SK-N-SH (cell line): ENCODE results near the gene HECTD2. TPM values are rescaled to one million over a fixed set of nuclear protein-coding genes. Genes with fewer than 3 reads are reported as not detected.

Source experiments
- CTCF ChIA-PET: fragments of 300-600, 350-600 bp; formaldehyde crosslinking; extraction: SDS; loops from one replicate; lab custom pipeline; 2021; lab: Yijun Ruan, JAX
- POLR2A ChIA-PET: fragments of 350-600 bp; sonication (Branson Sonifier 250); formaldehyde crosslinking; extraction: SDS; loops from one replicate; lab custom pipeline; 2020; ENCODE audit warnings: antibody characterized with exemption, inconsistent platforms; lab: Yijun Ruan, JAX
- DNase-seq: peaks from one replicate; pipeline ENCODE4 v3.0.0; 2012
- H2AFZ ChIP-seq: fragments of 200-600 bp; sonication (generic); 2 replicates; pipeline ENCODE4 v1.8.1; 2016; ENCODE audit warnings: antibody characterized with exemption, mild to moderate bottlenecking, low read depth
- H3F3A ChIP-seq: fragments of 200-600 bp; sonication (generic); replicated peaks from 2 replicates; pipeline ENCODE3; 2016; ENCODE audit warnings: antibody characterized with exemption, mild to moderate bottlenecking; ENCODE audit not compliant: insufficient read depth
- H3K27ac ChIP-seq, 2 experiments: fragments of 200-500 bp in 1 of 2; fragments of 200-600 bp in 1 of 2; sonication (Bioruptor generic) in 1 of 2; sonication (generic), shearing (Covaris generic) in 1 of 2; 2 replicates each; pipeline versions ENCODE4 v1.5.1 to v1.6.1; 2014 to 2016; ENCODE audit warnings: low read depth in 2 of 2, inconsistent platforms in 1 of 2, low read length in 1 of 2, mild to moderate bottlenecking in 1 of 2, mixed read lengths in 1 of 2
- H3K27me3 ChIP-seq: fragments of 200-600 bp; sonication (generic), shearing (Covaris generic); 2 replicates; pipeline ENCODE4 v1.6.1; 2016; ENCODE audit warnings: mixed run types; ENCODE audit not compliant: insufficient read depth
- H3K36me3 ChIP-seq, 2 experiments: fragments of 200-500 bp in 1 of 2; fragments of 200-600 bp in 1 of 2; sonication (Bioruptor generic) in 1 of 2; sonication (generic) in 1 of 2; replicated peaks in 1 of 2; 2 replicates each; pipeline versions ENCODE3 to v1.5.1; 2014 to 2016; ENCODE audit warnings: low read length in 1 of 2, mild to moderate bottlenecking in 1 of 2; ENCODE audit not compliant: insufficient read depth in 2 of 2, control insufficient read depth in 1 of 2
- H3K4me1 ChIP-seq, 2 experiments: fragments of 200-500 bp in 1 of 2; fragments of 200-600 bp in 1 of 2; sonication (Bioruptor generic) in 1 of 2; sonication (generic), shearing (Covaris generic) in 1 of 2; 2 replicates each; pipeline versions ENCODE4 v1.5.1 to v1.6.1; 2014 to 2016; ENCODE audit warnings: low read depth in 1 of 2, low read length in 1 of 2, mixed run types in 1 of 2; ENCODE audit not compliant: insufficient read depth in 2 of 2, control insufficient read depth in 1 of 2
- H3K4me2 ChIP-seq: fragments of 200-600 bp; sonication (generic), shearing (Covaris generic); 2 replicates; pipeline ENCODE4 v1.6.1; 2017; ENCODE audit warnings: mixed run types
- H3K4me3 ChIP-seq, 2 experiments: fragments of 200-500 bp in 1 of 2; fragments of 200-600 bp in 1 of 2; sonication (Bioruptor generic) in 1 of 2; sonication (generic), shearing (Covaris generic) in 1 of 2; 2 replicates each; pipeline versions ENCODE4 v1.5.1 to v1.8.1; 2014 to 2016; ENCODE audit warnings: low read depth in 2 of 2, inconsistent platforms in 1 of 2, low read length in 1 of 2, mild to moderate bottlenecking in 1 of 2, mixed read lengths in 1 of 2, moderate library complexity in 1 of 2
- H3K79me2 ChIP-seq: fragments of 200-600 bp; sonication (generic); 2 replicates; pipeline ENCODE4 v1.8.1; 2017; ENCODE audit warnings: mild to moderate bottlenecking; ENCODE audit not compliant: insufficient read depth
- H3K9ac ChIP-seq: fragments of 200-600 bp; sonication (generic); 2 replicates; pipeline ENCODE4 v1.6.1; 2017; ENCODE audit warnings: mixed run types
- H3K9me2 ChIP-seq: fragments of 200-600 bp; sonication (generic); 2 replicates; pipeline ENCODE4 v1.6.1; 2017; ENCODE audit warnings: mixed run types
- H3K9me3 ChIP-seq: fragments of 200-600 bp; sonication (generic); 2 replicates; pipeline ENCODE4 v1.6.1; 2017; ENCODE audit warnings: mixed run types, mild to moderate bottlenecking, moderate library complexity
- H4K20me1 ChIP-seq: fragments of 200-600 bp; sonication (generic); 2 replicates; pipeline ENCODE4 v1.6.1; 2017; ENCODE audit warnings: mild to moderate bottlenecking, mixed run types; ENCODE audit not compliant: insufficient read depth
- CTCF ChIP-seq: fragments of 200-600 bp; sonication (generic); IDR thresholded peaks from 2 replicates; pipeline ENCODE4 v1.6.1; 2017; ENCODE audit warnings: antibody characterized with exemption, mild to moderate bottlenecking, moderate library complexity
- EP300 ChIP-seq, 2 experiments: IDR thresholded peaks; 2 replicates each; pipeline versions ENCODE4 v1.4.0 to v1.6.1; 2012; ENCODE audit warnings: borderline replicate concordance in 1 of 2, low read depth in 1 of 2, low read length in 1 of 2
- EZH2phosphoT487 ChIP-seq: fragments of 200-600 bp; sonication (generic); IDR thresholded peaks from 2 replicates; pipeline ENCODE4 v1.6.1; 2017; ENCODE audit warnings: low read depth, mixed run types, mild to moderate bottlenecking, antibody characterized with exemption, moderate library complexity, borderline replicate concordance
- FOXM1 ChIP-seq: IDR thresholded peaks from 2 replicates; pipeline ENCODE4 v1.4.0; 2012; ENCODE audit warnings: low read depth, mild to moderate bottlenecking
- GATA2 ChIP-seq: sonication (generic); formaldehyde crosslinking; IDR thresholded peaks from 2 replicates; pipeline ENCODE4 v1.5.0; 2020; ENCODE audit warnings: mild to moderate bottlenecking, missing genetic modification reagents
- MXI1 ChIP-seq: IDR thresholded peaks from 2 replicates; pipeline ENCODE4 v1.6.1; 2012; ENCODE audit warnings: mild to moderate bottlenecking, low read depth, low read length, improper control_type of control experiment
- NFIC ChIP-seq: IDR thresholded peaks from 2 replicates; pipeline ENCODE4 v1.4.0; 2012; ENCODE audit warnings: borderline replicate concordance
- NRF1 ChIP-seq: IDR thresholded peaks from 2 replicates; pipeline ENCODE4 v1.6.1; 2012; ENCODE audit warnings: low read depth, mild to moderate bottlenecking, low read length
- POLR2AphosphoS5 ChIP-seq: IDR thresholded peaks from 2 replicates; pipeline ENCODE4 v1.6.1; 2012; ENCODE audit warnings: low read depth, low read length
- RFX5 ChIP-seq: IDR thresholded peaks from 2 replicates; pipeline ENCODE4 v1.6.1; 2012; ENCODE audit warnings: mild to moderate bottlenecking, improper control_type of control experiment, low read length
- YY1 ChIP-seq: IDR thresholded peaks from 2 replicates; pipeline ENCODE4 v1.4.0; 2012; ENCODE audit warnings: low read depth, mild to moderate bottlenecking
- WGBS: methylation state at CpG from one replicate; pipeline ENCODE4 v1.1.6; 2017; ENCODE audit warnings: low lambda C conversion rate; 5-methylcytosine and 5-hydroxymethylcytosine counted together
- polyA plus RNA-seq, 3 experiments: library from polyadenylated mRNA; depleted of rRNA; stranded (reverse); fragments of >200 nt; gene quantifications; 2 replicates each; pipeline ENCODE4 v1.2.3, GENCODE V29; 2012
- TF ChIP-seq, protein P1 (sequence below): IDR thresholded peaks from 2 replicates; pipeline ENCODE4 v1.4.0; 2012; ENCODE audit warnings: low read depth, borderline replicate concordance
- TF ChIP-seq, protein P2 (sequence below): IDR thresholded peaks from 2 replicates; pipeline ENCODE4; 2012
- TF ChIP-seq, protein P3 (sequence below): IDR thresholded peaks from 2 replicates; pipeline ENCODE4 v1.4.0; 2012; ENCODE audit warnings: low read depth

The HECTD2 gene
- polyA plus RNA-seq, 1 of the 3 experiments (the other 2 are of a cell fraction): 4.1 TPM

DNA sequence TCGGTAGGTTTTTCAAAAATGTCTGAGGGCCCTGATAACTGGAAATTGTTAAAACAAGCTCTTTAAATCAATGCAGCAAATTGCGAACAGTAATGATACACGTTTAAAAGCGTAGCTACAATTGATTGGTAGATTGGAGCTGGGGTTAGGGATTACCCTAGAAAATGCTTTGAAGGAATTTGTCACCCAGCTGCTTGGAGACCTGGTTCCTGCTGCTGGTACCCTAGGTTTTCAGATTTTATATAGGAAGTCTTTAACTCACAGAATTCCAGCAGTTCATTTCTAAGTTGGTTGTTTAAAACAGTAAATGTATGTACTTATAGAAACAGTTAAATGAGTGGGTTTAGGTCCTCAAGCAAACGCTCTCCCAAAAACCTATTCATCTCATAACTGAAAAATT lies 1.5 kb downstream of the HECTD2 start:
- peaks cover 11% of the 10 kb centered on the region for H3F3A ChIP-seq
- H3K9ac ChIP-seq: peak overlapping the region; percentile 98; the same call in 1 of the 2 replicates
- 90% methylated on average over 5 of the region's 5 CpGs for WGBS
- peak overlapping the region; percentile 88 for H3K4me2 ChIP-seq
- no peaks in the 10 kb centered on the region for H4K20me1 ChIP-seq
- H3K4me1 ChIP-seq: peaks cover 3 to 22% of the 10 kb centered on the region in 2 experiments; a peak in 3 of 4 replicates
- peak overlapping the region in 1 of 2 experiments; percentile 83; a peak in 3 of 4 replicates for H3K4me3 ChIP-seq
- no peak for TF ChIP-seq GATA2
- TF ChIP-seq EP300 (IDR thresholded peaks at IDR 0.05; ENCODE audit: borderline replicate concordance in 1 of 2, low read depth in 1 of 2, low read length in 1 of 2): no peak
- TF ChIP-seq, protein P1, sequence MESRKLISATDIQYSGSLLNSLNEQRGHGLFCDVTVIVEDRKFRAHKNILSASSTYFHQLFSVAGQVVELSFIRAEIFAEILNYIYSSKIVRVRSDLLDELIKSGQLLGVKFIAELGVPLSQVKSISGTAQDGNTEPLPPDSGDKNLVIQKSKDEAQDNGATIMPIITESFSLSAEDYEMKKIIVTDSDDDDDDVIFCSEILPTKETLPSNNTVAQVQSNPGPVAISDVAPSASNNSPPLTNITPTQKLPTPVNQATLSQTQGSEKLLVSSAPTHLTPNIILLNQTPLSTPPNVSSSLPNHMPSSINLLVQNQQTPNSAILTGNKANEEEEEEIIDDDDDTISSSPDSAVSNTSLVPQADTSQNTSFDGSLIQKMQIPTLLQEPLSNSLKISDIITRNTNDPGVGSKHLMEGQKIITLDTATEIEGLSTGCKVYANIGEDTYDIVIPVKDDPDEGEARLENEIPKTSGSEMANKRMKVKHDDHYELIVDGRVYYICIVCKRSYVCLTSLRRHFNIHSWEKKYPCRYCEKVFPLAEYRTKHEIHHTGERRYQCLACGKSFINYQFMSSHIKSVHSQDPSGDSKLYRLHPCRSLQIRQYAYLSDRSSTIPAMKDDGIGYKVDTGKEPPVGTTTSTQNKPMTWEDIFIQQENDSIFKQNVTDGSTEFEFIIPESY: no peak
- no peak for TF ChIP-seq MXI1
- no peak for TF ChIP-seq YY1
- no peak for TF ChIP-seq FOXM1
- no peak for TF ChIP-seq CTCF
- no peak for TF ChIP-seq RFX5
- TF ChIP-seq NRF1: no peak
- TF ChIP-seq, protein P2, sequence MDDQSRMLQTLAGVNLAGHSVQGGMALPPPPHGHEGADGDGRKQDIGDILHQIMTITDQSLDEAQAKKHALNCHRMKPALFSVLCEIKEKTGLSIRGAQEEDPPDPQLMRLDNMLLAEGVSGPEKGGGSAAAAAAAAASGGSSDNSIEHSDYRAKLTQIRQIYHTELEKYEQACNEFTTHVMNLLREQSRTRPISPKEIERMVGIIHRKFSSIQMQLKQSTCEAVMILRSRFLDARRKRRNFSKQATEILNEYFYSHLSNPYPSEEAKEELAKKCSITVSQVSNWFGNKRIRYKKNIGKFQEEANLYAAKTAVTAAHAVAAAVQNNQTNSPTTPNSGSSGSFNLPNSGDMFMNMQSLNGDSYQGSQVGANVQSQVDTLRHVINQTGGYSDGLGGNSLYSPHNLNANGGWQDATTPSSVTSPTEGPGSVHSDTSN: no peak
- TF ChIP-seq, protein P3, sequence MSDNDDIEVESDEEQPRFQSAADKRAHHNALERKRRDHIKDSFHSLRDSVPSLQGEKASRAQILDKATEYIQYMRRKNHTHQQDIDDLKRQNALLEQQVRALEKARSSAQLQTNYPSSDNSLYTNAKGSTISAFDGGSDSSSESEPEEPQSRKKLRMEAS: no peak
- no peak for TF ChIP-seq NFIC
- no peak for TF ChIP-seq EZH2phosphoT487
- TF ChIP-seq POLR2AphosphoS5: no peak
- ChIA-PET CTCF (interaction anchor here (0.7 to 1.9 kb wide), 4 partner anchors 24 to 224 kb away, joined by 3 to 12 read pairs (median 4); no protein-coding TSS in a partner anchor), POLR2A (interaction anchor here (1.6 kb wide), 1 partner anchor 30 kb away, joined by 4 read pairs; no protein-coding TSS in a partner anchor)
- no peak overlapping the region for H2AFZ ChIP-seq
- H3K36me3 ChIP-seq: no peaks in the 10 kb centered on the region
- DNase-seq: no peak
- H3K9me3 ChIP-seq: no peaks in the 10 kb centered on the region
- H3K9me2 ChIP-seq: no peaks in the 10 kb centered on the region
- peaks cover 54% of the 10 kb centered on the region for H3K79me2 ChIP-seq
- no peak overlapping the region; a peak in 1 of 4 replicates for H3K27ac ChIP-seq
- H3K27me3 ChIP-seq: no peaks in the 10 kb centered on the region
